GM18867 (cell line): ENCODE results near the gene FOLR3.
"Not testable (repeated sequence)": the region's sequence is repeated elsewhere in the genome, so short reads cannot be mapped to it uniquely, and the experiment has no call there.

Experiments
- ATAC-seq: cut with Tn5 transposase; IDR thresholded peaks from one replicate; pipeline ENCODE4 v1.9.1; 2021; ENCODE audit warnings: mild to moderate bottlenecking, moderate library complexity; ENCODE audit not compliant: unreplicated experiment

FOLR3 gene

GRCh38 chr11:72135473-72135872 is at the start of gene FOLR3:
TSS of gene FOLR3 (plus strand) at chr11:72135725. CDS start at chr11:72135953, 228 bp downstream.
- not testable (repeated sequence) for ATAC-seq

GRCh38 chr11:72088076-72088808 is 47.3 kb upstream of the FOLR3 start:
- ATAC-seq: no peak

DNA sequence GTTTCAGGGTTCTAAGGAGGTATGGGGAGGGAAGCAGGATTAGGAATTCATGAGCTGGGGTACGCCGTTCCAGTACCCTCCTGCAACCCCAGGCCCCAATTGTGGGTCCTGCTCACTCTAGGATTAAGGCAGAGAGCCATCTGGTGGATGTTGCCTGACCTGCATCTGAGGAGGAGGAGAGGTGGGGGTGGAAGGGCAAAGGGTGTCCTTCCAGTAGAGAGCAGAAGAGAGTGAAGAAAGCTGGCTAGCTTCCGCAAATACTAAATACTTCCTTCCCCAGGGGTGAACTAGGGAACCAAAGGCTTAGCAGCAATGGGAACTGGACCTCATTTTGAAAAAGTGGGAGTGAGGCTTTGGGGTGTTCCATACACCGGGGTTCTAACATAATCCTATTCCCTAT is 44.2 kb upstream of the FOLR3 start:
- ATAC-seq: no peak

- no peak for ATAC-seq
Measured at GRCh38 chr11:72098741-72099140, 36.8 kb upstream of the FOLR3 start.

GRCh38 chr11:72100009-72100408 is 35.5 kb upstream of the FOLR3 start:
- ATAC-seq: no peak

GRCh38 chr11:72100462-72100861 is 35.1 kb upstream of the FOLR3 start:
- ATAC-seq: no peak

- ATAC-seq: no peak
Measured at GRCh38 chr11:72102162-72102561, 33.4 kb upstream of the FOLR3 start.

DNA sequence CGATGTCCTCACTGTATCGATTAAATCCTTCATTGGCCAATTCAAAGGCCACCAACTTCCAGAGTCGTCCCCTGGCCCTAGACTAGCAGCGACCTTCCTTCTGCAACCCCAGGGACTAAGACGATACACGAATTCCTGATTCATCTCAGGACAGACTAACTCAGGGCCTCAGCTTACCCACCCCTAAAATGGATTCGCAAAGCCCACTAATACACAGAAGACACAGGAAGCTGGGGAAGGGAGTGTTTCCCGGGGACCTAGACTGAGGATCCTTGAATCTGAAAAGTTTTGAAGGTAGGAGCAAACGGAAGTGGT is 32.9 kb upstream of the FOLR3 start:
- no peak for ATAC-seq

DNA sequence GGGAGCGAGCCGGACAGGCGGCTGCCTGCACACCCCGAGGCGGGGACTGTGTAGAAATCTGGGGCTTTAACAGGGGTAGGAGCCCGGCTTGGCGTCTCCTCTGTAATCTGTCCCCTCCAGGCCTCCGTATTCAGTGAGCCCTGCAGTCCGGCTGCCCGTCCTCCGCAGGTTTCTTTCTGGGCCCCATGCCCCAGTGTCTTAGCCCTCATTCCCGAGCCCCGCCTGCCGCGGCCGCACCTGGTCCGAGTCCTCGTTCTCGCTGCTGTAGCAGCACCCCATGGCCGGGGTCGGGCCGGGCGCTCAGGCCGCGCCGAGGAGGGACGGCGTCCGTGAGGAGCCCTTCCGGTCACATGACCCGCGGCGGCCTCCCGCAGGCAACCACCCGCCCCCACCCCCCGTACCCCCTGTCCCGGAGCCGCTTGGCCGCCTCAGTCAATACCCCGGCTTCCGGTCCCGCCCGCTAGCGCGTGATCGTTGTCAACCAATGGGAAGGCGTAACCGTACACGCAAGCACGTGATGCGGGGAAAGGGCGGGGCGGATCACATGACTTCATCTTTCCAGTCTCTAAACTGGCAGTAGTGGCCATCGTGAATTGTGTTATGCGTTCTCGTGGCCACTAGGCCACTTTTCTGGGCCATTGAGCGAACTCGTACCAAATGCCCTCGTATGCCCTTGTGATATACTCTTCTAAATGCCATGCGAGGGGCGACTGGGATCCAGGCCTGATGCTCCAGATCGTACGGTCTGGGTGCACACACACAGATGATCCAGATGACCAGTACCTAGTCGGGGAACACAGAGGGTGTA is 32.4 kb upstream of the FOLR3 start, which contains the start of gene LAMTOR1:
Gene LAMTOR1, minus strand, starts transcription at position 352 of the 808 bp plus-strand sequence. Its CDS starts 73 bp downstream, at position 279.
- peak; percentile 89 for ATAC-seq

DNA sequence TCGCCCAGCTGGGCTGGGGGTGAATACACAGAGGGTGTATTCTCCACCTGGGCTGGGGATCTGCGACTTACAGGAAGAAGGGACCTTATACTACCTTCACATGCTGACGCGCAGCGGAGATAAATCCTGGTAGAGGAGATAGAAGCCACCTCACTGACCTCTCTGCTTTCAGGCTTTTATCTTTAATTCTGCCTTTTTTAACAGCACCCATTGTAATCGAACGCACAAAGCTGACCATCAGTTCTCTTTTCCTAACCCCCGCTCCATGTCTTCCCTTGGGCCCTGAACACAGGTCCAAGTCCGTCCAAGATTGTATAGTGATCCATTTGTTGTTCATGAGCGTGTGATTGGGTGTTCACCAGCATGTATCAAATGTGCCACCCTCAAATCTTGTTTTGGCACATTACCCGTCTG is 31.8 kb upstream of the FOLR3 start:
- ATAC-seq: no peak

GRCh38 chr11:72105888-72106287 is 29.6 kb upstream of the FOLR3 start, which contains the start of gene TOMT:
TSS of gene TOMT (plus strand) at chr11:72105924. CDS start at chr11:72105952, 28 bp downstream.
- no peak for ATAC-seq

DNA sequence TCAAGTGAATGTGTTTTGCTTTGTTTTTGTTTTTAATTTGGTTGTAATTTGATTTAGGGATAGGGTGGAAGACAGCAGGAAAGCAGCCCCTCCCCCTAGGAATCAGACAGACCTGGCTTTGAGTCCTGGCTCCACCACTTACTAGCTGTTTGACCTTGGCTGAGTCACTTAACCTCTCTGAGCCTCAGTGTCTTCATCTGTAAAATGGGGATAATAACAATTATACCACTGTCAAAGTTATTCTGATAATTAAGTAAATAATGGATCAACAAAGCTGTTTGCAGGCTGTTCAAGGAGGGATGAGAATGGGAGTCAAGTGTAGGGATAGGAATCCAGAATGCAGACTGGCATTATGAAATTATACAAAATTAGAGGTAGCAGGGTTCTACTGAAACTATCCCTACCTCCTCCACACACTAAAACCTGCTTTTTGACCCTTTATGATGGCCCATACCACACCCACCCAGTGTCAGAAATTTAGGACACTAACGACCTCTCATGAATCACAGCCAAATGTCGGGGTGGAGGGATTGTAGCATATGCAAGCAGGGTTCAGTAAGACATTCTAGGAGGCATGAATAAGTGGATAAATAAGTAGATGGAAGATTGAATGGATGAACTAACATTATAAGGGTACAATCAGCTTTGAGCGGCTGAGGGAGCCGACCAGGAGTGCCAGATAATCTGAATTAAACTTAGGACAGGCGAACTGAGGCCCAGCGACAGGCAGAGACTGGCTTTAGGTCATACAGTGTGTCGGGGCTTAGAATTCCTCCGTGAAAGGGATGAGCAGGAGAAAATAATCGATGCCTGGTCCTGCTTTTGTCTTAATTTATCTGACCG is 24.0 kb upstream of the FOLR3 start:
- peak; percentile 1 for ATAC-seq

DNA sequence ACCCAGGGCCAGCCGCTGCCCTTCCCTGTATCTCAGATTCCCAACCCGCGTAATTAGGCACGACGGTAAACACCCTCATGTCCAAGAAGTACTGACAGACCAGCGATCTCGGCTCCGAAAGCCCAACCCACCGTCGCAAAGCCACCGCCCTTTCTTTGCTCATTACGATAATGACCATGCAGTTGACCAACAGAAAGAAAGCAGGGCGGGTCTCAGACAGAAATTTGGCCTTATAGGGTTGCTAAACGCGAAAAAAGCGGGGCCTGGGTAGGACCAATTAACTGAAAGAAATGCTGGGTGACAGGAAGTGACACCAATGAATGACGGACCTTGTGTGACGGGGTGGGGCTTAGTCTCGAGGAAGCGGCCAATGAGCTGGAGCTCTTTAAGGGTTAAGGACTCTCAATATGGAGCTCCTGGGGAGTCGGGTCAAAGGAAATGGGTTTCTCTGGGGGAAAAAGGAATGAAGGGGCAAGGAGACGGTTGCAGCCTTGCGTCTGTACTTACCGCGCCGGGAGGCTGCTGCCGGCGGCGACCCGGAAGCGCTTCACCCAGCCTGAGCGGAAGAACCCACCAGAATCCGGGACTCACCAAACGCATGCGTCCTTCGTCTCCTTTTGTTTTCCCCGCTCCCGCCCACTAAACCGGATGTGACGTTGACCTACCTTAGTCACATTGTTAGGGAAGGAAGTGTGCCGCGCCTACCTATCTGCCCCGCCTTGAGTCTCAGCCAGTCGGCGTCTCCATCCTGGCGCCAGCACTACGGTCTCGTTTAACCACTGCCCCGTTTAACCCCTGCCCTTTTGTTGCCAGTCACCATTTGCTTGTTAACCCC is 23.2 kb upstream of the FOLR3 start, which contains the start of gene ANAPC15:
Gene ANAPC15, minus strand, starts transcription at position 553 of the 835 bp plus-strand sequence. CDS start 1,419 bp downstream, outside the sequence.
- ATAC-seq: peak; percentile 83

GRCh38 chr11:72112978-72113808 is 22.3 kb upstream of the FOLR3 start:
- no peak for ATAC-seq

- ATAC-seq: no peak
Measured at GRCh38 chr11:72114570-72114969, 21.0 kb upstream of the FOLR3 start.

DNA sequence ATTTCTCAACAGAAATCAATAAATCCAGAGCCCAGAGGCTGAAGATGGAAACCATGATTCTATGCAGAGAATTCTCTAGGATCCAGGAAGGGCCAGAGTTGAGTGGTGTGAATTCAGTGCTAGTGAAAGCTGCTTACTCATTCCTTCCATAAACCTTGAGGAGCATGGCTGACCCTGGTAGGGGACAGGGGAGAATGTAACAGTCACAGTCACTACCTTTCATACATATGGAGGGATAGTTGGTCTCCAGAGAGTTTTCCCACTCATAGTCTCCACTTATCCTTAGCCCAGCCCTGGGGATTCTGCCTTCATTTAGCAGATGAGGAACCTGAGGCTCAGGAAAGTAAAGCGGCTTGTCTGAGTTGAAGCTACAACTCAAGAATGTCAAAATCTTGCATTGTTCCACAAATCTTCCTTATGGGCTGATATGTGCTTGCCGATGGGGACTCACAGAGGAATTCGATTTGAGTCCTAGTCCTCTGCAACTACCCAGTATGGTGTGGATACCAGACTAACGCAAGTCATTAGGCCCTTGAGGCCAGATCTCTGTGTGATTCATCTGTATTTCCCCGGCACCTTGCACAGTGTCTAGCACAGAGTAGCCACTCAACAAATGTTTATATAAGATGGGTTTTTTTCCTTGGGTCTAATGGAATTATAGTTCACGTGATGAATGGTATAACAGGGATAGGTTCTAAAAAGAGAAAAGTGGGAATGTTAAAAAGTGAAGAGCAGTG is 19.3 kb upstream of the FOLR3 start:
- ATAC-seq: no peak

- no peak for ATAC-seq
Measured at GRCh38 chr11:72119198-72119597, 16.3 kb upstream of the FOLR3 start.

DNA sequence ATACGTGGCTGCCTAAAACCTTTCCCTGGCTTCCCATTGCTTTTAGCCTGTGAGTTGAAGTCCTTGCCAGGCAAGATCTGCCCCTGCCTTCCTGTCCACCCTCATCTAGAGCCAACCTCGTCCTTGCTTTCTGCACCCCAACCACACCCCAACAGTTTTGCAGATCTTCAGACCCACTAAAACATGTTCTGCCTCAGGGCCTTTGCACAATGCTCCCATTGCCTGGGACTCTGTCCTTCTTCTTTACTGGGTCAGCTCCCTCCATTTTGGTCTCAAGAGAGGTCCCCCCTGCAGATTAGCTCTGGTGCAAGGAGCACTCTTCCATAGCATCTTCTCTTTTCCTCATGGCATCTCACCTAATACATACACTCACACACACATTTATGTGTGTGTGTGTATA is 14.6 kb upstream of the FOLR3 start:
- no peak for ATAC-seq

DNA sequence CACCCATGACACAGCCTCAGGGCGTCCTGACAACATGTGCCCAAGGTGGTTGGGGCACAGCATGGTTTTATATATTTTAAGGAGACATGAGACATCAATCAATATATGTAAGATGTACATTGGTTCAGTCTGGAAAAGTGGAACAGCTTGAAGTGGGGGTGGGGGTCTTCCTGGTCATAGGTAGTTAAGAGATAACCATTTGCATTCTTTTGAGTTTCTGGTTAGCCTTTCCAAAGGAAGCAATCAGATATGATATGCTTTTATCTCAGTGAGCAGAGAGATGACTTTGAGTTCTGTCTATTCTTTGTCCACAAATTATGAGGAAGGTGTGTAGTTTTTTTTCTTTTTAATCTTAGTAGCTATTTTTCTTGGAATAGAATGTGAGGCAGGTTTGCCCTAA is 12.9 kb upstream of the FOLR3 start:
- no peak for ATAC-seq
